Stimulated activated naive CD8-positive, alpha-beta T cell treated with anti-CD3 and anti-CD28 coated beads, Interleukin-15, Interleukin-2, amounts not matched to agents 100 ng/mL and 50 ng/mL, for 24 hours (primary cell): ENCODE data around the gene AKAP9.
A peak's percentile ranks its signal among the peaks of the same experiment; 100 is the strongest.
"Not testable (repeated sequence)": the region's sequence is repeated elsewhere in the genome, so short reads cannot be mapped to it uniquely, and the experiment has no call there.

Experiments used
- H3K27ac Mint-ChIP-seq: one replicate; pipeline ENCODE4 v1.8.0; 2021; ENCODE audit warnings: mild to moderate bottlenecking, mixed read lengths
- H3K27me3 Mint-ChIP-seq: one replicate; pipeline ENCODE4 v1.8.0; 2021; ENCODE audit warnings: mixed read lengths
- H3K36me3 Mint-ChIP-seq: one replicate; pipeline ENCODE4 v1.8.0; 2021; ENCODE audit warnings: low read depth, mixed read lengths
- H3K4me1 Mint-ChIP-seq: one replicate; pipeline ENCODE4 v1.8.0; 2021; ENCODE audit warnings: low read depth, mixed read lengths
- H3K4me3 Mint-ChIP-seq: one replicate; pipeline ENCODE4 v1.8.0; 2021; ENCODE audit warnings: mild to moderate bottlenecking, mixed read lengths
- H3K9me3 Mint-ChIP-seq: one replicate; pipeline ENCODE4 v1.8.0; 2021; ENCODE audit warnings: mixed read lengths

The AKAP9 gene

DNA sequence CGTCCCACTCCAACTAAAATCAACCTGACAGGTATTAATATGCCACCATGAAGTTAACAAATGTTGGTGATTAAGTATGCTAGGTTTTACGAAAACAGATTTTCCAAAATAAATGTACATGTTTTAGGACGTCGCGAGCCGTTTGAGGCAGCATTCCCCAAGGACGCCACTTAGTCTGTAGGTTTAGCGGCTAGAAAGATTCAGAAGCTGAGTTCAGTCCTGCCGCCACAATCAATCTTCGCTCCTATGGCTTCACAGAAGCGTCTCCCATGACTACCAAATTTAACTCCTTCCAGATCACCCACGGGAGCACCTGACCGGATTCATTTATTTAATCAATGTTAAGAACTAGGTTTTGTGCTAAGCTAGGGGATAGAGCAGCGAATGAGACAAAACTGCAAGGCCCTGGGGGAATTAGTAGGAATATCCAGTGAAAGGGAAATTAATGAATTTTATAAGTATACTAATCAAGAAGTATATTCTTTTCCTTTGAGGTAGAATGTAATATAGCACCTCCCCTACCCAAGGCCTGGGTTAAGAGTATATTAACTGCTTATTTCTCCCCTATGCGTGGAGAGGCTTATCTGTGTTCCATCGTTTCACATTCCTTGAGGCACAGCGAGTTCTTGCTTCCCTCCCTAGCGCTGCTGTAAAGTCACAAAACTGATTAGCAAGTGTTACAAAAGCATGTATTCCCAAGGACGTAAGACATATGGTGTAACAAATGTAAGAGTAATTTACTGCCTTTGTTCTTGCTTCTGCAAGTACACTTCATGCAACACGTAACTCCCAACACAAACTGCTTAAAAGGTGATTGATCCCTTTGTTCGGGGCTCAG lies 194.6 kb downstream of the AKAP9 start:
- Mint-ChIP-seq H3K27me3 (no peaks in the 10 kb centered on the region), H3K27ac (peak overlapping the region; percentile 100), H3K4me1 (peaks cover 32% of the 10 kb centered on the region), H3K36me3 (peaks cover 19% of the 10 kb centered on the region), H3K9me3 (no peaks in the 10 kb centered on the region), H3K4me3 (peak overlapping the region; percentile 98)

GRCh38 chr7:92137557-92137956 lies 196.9 kb downstream of the AKAP9 start:
- Mint-ChIP-seq H3K27me3 (no peaks in the 10 kb centered on the region), H3K4me1 (peaks cover 25% of the 10 kb centered on the region), H3K27ac (no peak overlapping the region), H3K36me3 (peaks cover 5% of the 10 kb centered on the region), H3K4me3 (no peak overlapping the region), H3K9me3 (no peaks in the 10 kb centered on the region)

DNA sequence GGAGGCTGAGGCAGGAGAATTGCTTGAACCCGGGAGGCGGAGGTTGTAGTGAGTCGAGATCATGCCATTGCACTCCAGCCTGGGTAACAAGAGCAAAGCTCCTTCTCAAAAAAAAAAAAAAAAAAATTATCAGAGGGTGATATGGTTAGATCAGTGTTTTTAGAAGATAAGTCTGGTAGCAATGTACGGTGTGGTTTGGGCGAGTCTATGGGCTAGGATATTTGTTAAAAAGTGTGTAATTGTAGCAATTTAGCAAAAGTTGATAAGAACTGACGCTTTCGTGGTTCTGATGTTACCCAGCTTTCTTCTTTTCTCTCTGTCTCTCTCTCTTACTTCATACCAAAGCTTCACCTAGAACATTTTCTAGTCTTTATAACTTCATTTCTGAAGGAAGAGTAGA lies 200.5 kb downstream of the AKAP9 start:
- no peak overlapping the region for H3K27ac Mint-ChIP-seq
- H3K27me3 Mint-ChIP-seq = no peaks in the 10 kb centered on the region
- H3K4me3 Mint-ChIP-seq = no peak overlapping the region
- H3K9me3 Mint-ChIP-seq = no peaks in the 10 kb centered on the region
- no peaks in the 10 kb centered on the region for H3K4me1 Mint-ChIP-seq
- no peaks in the 10 kb centered on the region for H3K36me3 Mint-ChIP-seq

DNA sequence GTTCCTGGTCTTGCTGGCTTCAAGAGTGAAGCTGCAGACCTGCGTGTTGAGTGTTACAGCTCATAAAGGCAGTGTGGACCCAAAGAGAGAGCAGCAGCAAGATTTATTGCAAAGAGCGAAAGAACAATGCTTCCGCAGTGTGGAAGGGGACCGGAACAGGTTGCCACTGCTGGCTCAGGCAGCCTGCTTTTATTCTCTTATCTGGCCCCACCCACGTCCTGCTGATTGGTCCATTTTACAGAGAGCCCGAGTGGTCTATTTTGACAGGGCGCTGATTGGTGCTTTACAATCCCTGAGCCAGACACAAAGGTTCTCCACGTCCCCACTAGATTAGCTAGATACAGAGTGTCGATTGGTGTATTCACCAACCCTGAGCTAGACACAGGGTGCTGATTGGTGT lies 202.1 kb downstream of the AKAP9 start:
- not testable (repeated sequence) for H3K27ac Mint-ChIP-seq, H3K36me3 Mint-ChIP-seq, H3K27me3 Mint-ChIP-seq, H3K4me1 Mint-ChIP-seq, H3K9me3 Mint-ChIP-seq, H3K4me3 Mint-ChIP-seq

DNA sequence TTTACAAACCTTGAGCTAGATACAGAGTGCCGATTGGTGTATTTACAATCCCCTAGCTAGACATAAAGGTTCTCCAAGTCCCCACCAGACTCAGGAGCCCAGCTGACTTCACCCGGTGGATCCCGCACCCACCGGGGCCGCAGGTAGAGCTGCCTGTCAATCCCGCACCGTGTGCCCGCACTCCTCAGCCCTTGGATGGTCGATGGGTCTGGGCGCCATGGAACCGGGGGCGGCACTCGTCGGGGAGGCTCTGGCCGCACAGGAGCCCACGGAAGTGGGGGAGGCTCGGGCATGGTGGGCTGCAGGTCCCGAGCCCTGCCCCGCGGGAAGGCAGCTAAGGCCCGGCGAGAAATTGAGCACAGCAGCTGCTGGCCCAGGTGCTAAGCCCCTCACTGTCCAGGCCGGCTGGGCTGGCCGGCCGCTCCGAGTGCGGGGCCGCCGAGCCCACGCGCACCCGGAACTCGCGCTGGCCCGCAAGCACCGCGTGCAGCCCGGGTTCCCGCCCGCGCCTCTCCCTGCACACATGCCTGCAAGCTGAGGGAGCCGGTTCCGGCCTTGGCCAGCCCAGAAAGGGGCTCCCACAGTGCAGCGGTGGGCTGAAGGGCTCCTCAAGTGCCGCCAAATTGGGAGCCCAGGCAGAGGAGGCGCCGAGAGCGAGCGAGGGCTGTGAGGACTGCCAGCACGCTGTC lies 202.7 kb downstream of the AKAP9 start:
- not testable (repeated sequence) for H3K27ac Mint-ChIP-seq, H3K4me1 Mint-ChIP-seq

GRCh38 chr7:92149736-92150239 lies 209.1 kb downstream of the AKAP9 start:
- Mint-ChIP-seq H3K4me3 (no peak overlapping the region), H3K27ac (no peak overlapping the region), H3K36me3 (no peaks in the 10 kb centered on the region), H3K27me3 (no peaks in the 10 kb centered on the region), H3K4me1 (no peaks in the 10 kb centered on the region), H3K9me3 (no peaks in the 10 kb centered on the region)

More for the DNA sequence above, 202.7 kb downstream of the AKAP9 start:
- H3K36me3 Mint-ChIP-seq, H3K9me3 Mint-ChIP-seq, H3K27me3 Mint-ChIP-seq, H3K4me3 Mint-ChIP-seq: not testable (repeated sequence)

DNA sequence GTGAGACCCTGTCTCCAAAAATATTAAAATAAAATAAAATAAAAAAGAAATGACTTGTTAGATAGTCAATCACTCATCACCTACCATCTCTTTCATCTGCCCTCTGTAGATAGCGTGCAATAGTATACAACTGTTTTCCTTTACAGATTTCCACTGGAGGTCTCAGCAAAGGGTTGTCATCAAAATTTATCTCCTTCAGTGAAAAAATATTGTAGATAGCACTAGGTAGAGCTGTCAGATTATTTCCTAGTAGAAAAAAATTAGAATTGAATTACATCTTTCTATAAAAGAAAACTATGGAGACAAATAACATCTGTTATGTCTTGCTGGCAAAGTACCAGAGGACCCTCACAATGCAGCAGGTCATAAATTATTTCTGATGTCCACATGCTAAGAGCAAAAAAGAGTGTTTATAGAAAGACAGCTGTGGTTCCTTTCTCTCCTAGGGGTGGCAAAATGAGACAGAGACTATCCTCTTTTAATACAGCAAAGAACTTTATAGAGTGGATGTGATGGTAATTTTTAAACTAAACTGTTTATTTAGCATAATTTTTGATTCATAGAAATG lies 209.9 kb downstream of the AKAP9 start:
- H3K27ac Mint-ChIP-seq = no peak overlapping the region
- no peaks in the 10 kb centered on the region for H3K9me3 Mint-ChIP-seq
- H3K27me3 Mint-ChIP-seq = no peaks in the 10 kb centered on the region
- no peaks in the 10 kb centered on the region for H3K4me1 Mint-ChIP-seq
- H3K36me3 Mint-ChIP-seq = no peaks in the 10 kb centered on the region
- H3K4me3 Mint-ChIP-seq = no peak overlapping the region

DNA sequence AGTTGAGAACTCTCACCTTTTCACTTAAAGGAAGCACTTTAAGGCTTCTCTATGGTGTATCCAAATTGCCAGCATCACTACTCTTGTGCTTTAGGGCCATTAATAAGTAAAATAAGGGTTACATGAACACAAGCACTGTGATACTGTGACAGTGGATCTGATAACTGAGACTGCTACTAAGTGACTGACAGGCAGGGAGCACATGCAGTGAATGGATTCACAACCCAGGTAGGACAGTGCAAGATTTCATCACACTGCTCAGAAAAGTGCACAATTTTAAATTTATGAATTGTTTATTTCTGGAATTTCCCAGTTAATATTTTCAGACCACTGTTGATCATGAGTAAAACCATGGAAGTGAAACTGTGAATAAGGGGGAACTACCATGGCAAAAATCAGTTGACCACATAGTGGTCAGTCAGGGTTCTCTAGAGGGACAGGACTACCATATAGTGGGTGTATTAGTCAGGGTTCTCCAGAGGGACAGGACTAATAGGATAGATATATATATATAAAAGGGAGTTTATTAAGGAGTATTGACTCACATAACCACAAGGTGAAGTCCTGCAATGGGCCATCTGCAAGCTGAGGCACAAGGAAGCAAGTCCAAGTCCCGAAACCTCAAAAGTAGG lies 214.6 kb downstream of the AKAP9 start:
- Mint-ChIP-seq H3K27ac (no peak overlapping the region), H3K36me3 (no peaks in the 10 kb centered on the region), H3K4me3 (no peak overlapping the region)

GRCh38 chr7:92156990-92157389 lies 216.3 kb downstream of the AKAP9 start:
- Mint-ChIP-seq H3K36me3 (no peaks in the 10 kb centered on the region), H3K27me3 (no peaks in the 10 kb centered on the region), H3K4me3 (no peak overlapping the region)

More for the DNA sequence above, 214.6 kb downstream of the AKAP9 start:
- H3K27me3 Mint-ChIP-seq = no peaks in the 10 kb centered on the region
- H3K9me3 Mint-ChIP-seq = no peaks in the 10 kb centered on the region
- no peaks in the 10 kb centered on the region for H3K4me1 Mint-ChIP-seq

GRCh38 chr7:92158660-92159575 lies 218.3 kb downstream of the AKAP9 start:
- Mint-ChIP-seq H3K27me3 (peaks cover 6% of the 10 kb centered on the region), H3K36me3 (no peaks in the 10 kb centered on the region), H3K27ac (no peak overlapping the region), H3K4me3 (no peak overlapping the region), H3K9me3 (no peaks in the 10 kb centered on the region), H3K4me1 (no peaks in the 10 kb centered on the region)

More at GRCh38 chr7:92156990-92157389, 216.3 kb downstream of the AKAP9 start:
- H3K4me1 Mint-ChIP-seq = no peaks in the 10 kb centered on the region
- H3K9me3 Mint-ChIP-seq = no peaks in the 10 kb centered on the region
- no peak overlapping the region for H3K27ac Mint-ChIP-seq
